Endometrium (tissue), 2 donors: ENCODE measurements around the gene ZNF629.

ENCODE experiments used
- FAIRE-seq: peaks from 2 replicates; lab custom pipeline; 2012; peaks lifted over from hg19 to GRCh38; lab: Jason Lieb, UNC
- donor health status: control.
- donor health status: control.

Gene ZNF629

DNA sequence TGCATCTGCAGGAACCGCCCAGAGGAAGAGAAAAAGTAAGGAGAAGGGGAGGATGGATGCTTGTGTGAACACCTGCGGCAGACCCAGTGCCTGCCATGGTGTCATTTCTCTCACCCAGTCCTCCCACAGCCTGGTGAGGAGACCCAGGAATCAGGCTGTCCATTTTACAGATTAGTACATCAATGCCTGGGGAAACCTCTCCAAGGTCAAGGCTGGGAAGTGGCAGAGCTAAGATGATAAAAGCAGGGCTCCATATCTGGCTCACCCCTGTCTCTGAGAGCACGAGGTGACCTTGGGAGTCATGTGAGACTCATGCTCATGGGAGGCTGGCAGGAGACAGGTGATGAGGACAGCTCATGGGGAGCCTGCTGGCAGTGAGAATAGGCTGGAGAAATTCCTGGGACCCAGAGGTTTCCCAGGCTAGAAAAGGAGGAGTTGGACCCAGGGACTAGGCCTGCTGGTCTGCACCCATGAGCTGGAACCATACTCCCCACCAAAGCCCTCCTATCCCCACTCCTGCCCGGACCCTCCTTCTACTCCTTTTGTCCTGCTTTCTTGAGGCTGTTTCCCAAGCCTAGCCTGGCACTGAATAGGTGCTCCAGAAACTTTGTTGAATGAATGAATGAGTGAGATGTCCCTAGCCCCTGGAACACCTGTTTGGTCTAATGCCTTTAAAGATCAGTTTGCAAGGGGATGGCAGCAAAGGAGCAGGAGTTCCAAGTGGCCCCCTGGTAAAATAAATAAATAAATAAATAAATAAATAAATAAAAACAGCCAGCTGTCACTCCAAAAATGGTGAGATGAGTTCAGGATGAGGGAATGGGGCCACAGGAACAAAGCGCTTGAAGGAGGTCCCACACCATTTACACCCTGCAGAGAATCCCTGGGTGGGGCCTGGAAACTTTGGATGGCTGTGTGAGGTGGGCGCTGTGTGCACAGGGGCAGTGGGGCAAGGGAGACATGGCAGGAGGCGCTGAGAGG, 1.6 kb downstream of the ZNF629 start:
- no peak for FAIRE-seq

DNA sequence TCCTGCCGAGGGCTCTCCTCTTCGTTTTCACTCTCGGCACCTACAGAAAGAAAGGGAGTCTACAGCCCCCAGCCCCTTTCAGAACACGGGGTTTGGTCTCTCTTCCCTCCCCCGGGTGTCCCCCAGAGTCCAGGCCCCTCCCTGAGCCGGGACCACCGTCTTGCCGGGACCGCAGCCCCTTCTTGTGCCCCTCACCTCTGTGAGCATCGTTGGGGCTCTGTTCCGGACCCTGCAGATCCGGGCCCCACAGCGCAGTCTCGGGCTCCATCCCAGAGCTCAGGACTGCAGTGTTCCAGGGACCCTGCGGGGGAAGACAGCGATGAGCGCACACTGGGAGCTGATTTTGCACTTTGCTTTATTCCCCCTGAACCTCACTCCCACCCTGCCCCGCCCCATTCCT, 2.8 kb downstream of the ZNF629 start:
- no peak for FAIRE-seq

GRCh38 chr16:30783280-30784109, 3.5 kb downstream of the ZNF629 start:
- no peak for FAIRE-seq

DNA sequence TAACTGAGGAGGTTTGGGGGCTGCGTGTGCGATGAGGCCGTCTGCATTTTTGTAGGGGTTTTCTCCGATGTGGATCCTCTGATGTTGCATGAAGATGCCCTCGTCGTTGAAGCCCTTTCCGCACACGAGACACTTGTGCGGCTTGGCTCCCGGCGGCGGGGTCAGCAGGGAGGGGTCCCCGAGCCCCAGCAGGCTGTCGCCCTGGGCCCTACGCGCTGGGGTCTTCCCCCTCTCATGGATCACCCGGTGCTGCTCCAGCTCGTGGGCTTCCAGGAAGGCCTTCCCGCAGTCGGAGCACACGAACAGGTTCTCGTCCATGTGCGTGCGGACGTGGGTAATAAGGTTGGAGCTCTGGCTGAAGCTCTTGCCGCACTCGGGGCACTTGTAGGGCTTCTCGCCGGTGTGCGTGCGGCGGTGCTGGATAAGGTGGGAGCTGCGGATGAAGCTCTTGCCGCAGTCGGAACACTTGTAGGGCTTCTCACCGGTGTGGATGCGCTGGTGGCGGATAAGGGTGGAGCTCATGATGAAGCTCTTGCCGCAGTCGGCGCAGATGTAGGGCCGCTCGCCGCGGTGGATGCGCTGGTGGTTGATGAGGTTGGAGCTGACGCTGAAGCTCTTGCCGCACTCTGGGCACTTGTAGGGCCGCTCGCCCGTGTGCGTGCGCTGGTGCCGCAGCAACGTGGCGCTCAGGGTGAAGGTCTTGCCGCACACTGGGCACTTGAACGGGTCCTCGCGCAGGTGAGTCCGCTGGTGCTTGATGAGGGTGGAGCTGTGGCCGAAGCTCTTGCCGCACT, 4.3 kb downstream of the ZNF629 start:
- no peak for FAIRE-seq

DNA sequence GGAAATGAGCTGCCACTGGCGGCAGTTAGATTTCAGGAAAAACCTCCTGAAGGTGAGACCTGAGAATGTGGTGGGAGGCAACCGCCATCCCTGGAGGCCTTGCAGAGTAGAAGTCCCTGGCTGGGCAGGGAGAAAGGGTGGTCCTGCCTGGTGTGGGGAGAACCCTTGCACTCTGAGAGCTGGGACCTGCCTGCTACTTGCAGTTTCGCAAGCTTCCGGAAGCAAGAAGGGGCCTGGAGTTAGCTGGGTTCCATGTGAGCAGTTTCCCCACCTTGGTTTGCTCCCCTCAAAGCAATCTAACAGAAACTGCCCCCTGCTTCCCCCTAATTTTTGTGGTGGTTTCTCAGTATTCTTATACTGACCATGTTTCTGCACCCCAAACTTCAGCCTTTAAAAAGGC, 6.5 kb downstream of the ZNF629 start:
- FAIRE-seq = no peak

DNA sequence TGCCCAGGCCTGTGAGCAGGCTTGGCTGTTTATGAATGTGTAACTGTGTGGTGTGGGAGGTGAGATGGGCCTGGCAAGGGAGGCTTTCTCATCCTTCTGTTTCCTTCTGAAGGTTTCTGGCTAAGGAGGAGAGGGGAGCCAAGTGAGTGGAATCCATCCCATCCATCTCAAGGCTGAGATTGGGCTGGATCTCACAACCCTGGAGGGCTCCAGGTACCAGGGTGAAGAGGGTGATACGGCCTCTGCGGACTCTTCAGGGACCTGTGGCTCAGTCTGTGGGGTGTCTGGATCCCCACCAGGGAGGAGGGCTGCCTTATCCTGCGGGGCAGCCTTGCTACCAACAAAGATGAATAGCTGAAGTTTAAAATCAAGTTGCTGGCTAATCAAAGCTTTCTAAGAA, 7.0 kb downstream of the ZNF629 start:
- FAIRE-seq = no peak

DNA sequence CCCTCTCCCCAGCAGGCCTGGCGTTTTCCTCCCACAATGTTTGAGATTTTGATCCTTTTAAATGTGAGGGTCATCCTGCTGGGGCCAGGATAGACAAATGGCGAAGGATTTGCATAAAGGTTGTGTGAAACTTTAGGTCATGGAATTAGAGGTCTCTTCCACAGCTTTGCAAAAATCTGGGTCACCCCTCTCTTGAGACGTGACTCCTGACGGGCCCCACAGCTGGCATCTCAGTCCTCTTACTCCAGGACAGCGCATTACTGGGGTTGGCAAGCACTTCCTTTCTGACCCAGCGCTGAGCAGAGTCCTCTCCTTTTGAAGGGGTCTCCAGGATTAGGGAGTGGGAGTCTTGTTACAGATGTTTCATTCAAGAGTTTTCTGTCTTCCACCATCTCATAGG, 7.4 kb downstream of the ZNF629 start:
- no peak for FAIRE-seq

DNA sequence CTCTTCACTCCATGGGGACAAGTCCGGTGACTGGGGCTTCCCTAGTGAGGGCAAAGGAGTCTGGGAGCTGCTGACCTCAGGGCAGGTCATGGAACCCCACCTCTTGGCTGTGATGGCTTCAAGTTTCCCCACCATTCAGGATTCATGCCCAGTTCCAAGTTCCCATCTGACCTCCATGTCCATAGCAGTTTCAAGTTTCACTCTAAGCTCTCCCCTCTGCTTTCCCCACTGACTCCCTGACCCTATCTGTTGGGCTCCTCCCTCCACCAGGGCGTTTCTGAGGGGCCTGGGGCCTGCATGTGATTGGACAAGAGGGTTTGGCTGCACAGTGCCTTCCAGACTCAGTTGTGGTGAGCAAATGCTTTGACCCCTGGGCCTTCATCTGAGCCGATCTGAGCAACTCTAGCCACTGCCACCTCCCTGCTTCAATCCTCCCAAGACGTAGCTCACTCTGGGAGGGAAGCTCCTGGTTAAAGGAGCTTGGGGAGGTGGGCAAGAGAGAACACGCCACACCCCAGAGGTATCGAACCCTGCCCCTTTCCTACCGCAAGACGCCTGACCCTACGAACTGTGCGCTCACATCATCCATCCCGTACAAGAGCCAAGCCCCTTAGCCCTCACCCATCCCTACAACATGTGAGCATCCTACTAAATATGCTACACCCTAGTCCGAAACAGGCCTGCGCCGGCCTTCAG, 8.3 kb downstream of the ZNF629 start:
- FAIRE-seq = no peak

DNA sequence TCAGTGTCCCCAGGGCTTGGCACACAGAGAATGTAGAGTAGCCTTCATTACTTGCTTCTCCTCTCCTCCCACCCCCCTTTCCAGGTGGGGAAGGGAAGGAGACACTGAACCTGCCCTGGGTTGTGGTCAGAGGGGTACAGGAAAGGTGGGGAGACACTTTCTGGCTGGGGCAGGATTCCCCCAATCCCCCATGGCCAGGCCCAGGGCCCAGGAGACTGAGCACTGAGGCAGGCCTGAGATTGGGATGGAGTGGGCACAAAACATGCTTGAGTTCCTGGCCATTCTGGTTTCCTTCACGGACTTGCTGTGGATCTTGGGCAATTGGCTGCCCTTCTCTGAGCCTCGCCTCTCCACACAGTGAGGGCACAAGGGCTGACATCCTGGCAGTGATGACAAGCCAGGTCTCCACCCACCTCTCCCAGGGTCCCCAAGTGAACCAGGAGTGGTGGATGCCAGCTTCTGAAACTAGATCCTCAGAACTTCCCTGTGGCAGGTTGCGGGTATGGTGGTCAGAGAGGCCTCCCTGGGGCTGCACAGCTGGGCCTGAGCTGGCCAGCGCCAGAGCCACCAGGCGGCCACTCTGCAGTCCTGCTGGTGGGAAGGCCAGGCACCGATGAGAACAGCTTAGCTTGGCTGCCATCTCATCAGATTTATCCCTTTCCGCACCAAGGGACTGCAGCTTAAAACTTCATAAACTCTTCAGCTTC, 9.3 kb downstream of the ZNF629 start:
- no peak for FAIRE-seq

DNA sequence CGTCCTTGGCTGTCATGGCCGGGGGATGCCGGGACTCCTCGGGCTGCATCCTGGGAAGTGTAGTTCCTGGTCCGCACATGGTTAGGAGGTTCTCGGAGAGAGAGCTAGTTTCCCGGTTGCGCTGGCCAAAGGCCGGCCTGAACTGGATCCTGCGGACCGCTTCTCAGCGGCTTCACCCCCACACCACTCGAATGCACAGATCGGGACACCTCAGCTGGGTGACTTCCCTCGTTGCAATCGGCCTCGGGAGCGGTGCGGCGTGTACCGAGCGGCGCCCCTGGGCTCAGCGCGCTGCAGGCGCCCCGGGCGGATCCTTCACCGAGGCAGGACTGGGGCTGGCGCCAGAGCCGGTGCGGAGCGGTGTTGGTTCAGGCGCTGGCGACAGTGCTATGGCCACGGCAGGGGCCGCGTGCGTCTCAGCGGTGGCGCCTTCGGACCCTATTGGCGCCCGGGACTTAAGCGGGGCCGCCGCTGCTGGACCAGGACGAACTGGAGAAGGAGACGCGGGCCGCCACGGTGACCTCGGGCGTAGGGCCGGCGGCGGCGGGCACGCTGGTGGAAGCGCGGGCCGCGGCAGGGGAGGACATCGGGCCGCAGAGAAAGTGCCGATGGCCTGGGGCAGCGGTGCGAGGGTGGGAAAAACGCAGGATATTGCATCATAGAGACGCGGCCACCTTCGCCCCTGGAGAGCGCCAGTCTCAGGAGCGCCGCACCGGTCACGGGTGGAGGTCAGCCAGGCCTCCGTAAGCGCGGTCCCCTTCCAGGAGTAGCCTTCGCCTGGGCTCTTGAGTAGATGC, 11.4 kb downstream of the ZNF629 start:
- no peak for FAIRE-seq

DNA sequence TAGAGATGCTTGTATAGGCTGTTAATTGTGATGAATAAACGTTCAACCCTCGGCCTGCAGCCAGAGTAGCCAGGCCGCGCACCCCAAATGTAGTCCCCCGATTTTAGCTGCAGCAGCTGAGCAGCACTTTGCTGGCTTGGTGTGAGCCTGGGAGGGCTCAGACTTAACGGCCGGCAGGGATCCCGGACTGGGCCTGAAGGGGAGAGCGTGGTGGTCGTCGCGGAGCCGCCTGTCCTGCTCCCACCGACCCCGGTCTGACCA, 11.9 kb downstream of the ZNF629 start:
- no peak for FAIRE-seq

- FAIRE-seq = no peak
Observed at GRCh38 chr16:30774367-30775130, 12.5 kb downstream of the ZNF629 start.

- FAIRE-seq = no peak
Observed at GRCh38 chr16:30773826-30774225, 13.2 kb downstream of the ZNF629 start.

DNA sequence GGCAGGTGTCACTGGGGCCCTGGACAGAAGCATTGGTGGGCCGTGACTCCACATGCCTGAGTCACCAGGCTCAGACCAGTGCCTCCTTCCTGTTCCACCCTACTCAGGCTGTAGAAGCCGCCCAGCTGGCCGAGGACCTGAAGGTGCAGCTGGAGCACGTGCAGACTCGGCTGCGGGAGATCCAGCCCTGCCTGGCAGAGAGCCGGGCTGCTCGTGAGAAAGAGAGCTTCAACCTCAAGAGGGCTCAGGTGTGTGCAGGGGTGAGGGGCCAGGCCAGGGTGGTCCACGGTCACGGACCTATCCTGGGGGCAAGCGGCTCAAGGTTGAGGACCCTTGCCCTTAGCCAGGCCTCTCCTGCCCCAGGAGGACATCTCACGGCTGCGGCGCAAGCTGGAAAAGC, 15.3 kb downstream of the ZNF629 start:
- FAIRE-seq = no peak

- FAIRE-seq = no peak
Observed at GRCh38 chr16:30769379-30770089, 17.5 kb downstream of the ZNF629 start.

- FAIRE-seq = no peak
Observed at GRCh38 chr16:30768583-30769181, 18.3 kb downstream of the ZNF629 start.

GRCh38 chr16:30767767-30768465, 19.1 kb downstream of the ZNF629 start:
- FAIRE-seq = no peak

- no peak for FAIRE-seq
Observed at GRCh38 chr16:30766933-30767284, 20.1 kb downstream of the ZNF629 start.
